K562 (cell line): Measurements from ENCODE around the gene MTG2. TPM values are rescaled to one million over a fixed set of nuclear protein-coding genes. Genes with fewer than 3 reads are reported as not detected.

Source experiments
- BRD4 ChIP-seq: fragments of 200-600 bp; sonication (generic); IDR thresholded peaks from 2 replicates; pipeline ENCODE4 v1.6.1; 2017; ENCODE audit warnings: inconsistent platforms
- SMARCA5 ChIP-seq: fragments of 450-650 bp; IDR thresholded peaks from 2 replicates; pipeline ENCODE4 v1.6.1; 2016
- ZNF124 ChIP-seq: sonication (generic); formaldehyde crosslinking; IDR thresholded peaks from 2 replicates; pipeline ENCODE4 v1.8.1; 2022; ENCODE audit warnings: missing genetic modification reagents
- ZNF551 ChIP-seq: fragments of 250-450 bp; sonication (Bioruptor Pico); IDR thresholded peaks from 2 replicates; pipeline ENCODE4 v1.5.0; 2021; ENCODE audit warnings: mild to moderate bottlenecking, moderate library complexity
- polyA plus RNA-seq, 8 experiments: library from polyadenylated mRNA; depleted of rRNA in 4 of 8; stranded (reverse) in 5 of 8; unstranded in 3 of 8; fragments of >200 nt; fragmentation: Nextera tagmentation in 2 of 8; fragmentation: Illumina TruSeq in 1 of 8; extraction: Ambion mirVana in 2 of 8; extraction: Trizol in 1 of 8; gene quantifications; 2 replicates each; pipeline versions ENCODE4 v1.2.1 to v1.2.3, GENCODE V29; 2011 to 2014; ENCODE audit warnings: inconsistent platforms in 1 of 8, missing spikeins in 1 of 8
- total RNA-seq, 7 experiments: library from RNA; depleted of rRNA in 6 of 7; stranded (reverse); fragments of >200 nt in 6 of 7; fragmentation: Illumina TruSeq in 2 of 7; extraction: Trizol in 2 of 7; gene quantifications; 2 replicates each; pipeline versions ENCODE4 v1.2.1 to v1.2.3, GENCODE V29; 2011 to 2021; ENCODE audit warnings: low replicate concordance in 1 of 7
- TF ChIP-seq, protein P1 (sequence below): sonication (generic); formaldehyde crosslinking; IDR thresholded peaks from 2 replicates; pipeline ENCODE4 v1.8.0; 2023; ENCODE audit warnings: missing genetic modification reagents, mild to moderate bottlenecking, borderline replicate concordance

Gene MTG2
- total and polyA plus RNA-seq, 9 of the 15 experiments (the other 6 are each of a cell fraction or from before 2014, with no cell fraction given): 8.7 to 67.5 (median 44.5) TPM

DNA sequence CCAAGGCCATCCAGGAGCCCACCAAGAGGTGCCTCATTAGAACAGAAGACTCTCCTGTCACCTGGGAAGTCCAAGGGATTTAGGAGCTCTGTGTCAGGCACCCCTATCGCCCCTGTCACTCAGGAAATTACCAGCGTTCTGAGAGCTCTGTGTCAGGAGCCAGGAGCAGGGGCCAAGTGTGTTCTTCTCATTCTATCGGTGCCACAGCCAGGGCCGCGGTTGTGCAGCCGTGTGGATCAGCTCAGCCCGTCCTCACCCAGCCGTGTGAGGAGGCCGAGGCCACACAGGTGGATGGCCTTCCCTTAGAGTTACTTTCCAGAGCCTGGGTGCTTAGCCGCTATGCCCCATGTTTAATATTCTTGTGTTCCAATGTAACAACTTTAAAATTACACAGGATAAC lies 9.8 kb downstream of the MTG2 start (continued):
- TF ChIP-seq, protein P1, sequence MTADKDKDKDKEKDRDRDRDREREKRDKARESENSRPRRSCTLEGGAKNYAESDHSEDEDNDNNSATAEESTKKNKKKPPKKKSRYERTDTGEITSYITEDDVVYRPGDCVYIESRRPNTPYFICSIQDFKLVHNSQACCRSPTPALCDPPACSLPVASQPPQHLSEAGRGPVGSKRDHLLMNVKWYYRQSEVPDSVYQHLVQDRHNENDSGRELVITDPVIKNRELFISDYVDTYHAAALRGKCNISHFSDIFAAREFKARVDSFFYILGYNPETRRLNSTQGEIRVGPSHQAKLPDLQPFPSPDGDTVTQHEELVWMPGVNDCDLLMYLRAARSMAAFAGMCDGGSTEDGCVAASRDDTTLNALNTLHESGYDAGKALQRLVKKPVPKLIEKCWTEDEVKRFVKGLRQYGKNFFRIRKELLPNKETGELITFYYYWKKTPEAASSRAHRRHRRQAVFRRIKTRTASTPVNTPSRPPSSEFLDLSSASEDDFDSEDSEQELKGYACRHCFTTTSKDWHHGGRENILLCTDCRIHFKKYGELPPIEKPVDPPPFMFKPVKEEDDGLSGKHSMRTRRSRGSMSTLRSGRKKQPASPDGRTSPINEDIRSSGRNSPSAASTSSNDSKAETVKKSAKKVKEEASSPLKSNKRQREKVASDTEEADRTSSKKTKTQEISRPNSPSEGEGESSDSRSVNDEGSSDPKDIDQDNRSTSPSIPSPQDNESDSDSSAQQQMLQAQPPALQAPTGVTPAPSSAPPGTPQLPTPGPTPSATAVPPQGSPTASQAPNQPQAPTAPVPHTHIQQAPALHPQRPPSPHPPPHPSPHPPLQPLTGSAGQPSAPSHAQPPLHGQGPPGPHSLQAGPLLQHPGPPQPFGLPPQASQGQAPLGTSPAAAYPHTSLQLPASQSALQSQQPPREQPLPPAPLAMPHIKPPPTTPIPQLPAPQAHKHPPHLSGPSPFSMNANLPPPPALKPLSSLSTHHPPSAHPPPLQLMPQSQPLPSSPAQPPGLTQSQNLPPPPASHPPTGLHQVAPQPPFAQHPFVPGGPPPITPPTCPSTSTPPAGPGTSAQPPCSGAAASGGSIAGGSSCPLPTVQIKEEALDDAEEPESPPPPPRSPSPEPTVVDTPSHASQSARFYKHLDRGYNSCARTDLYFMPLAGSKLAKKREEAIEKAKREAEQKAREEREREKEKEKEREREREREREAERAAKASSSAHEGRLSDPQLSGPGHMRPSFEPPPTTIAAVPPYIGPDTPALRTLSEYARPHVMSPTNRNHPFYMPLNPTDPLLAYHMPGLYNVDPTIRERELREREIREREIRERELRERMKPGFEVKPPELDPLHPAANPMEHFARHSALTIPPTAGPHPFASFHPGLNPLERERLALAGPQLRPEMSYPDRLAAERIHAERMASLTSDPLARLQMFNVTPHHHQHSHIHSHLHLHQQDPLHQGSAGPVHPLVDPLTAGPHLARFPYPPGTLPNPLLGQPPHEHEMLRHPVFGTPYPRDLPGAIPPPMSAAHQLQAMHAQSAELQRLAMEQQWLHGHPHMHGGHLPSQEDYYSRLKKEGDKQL: no peak
- TF ChIP-seq ZNF551 (CRISPR knock-in tag) (no peak), BRD4 (no peak), ZNF124 (CRISPR knock-in tag) (no peak), SMARCA5 (no peak)
